H1 (cell line): ENCODE data around the gene ITGB7. TPM values are rescaled to one million over a fixed set of nuclear protein-coding genes. Genes with fewer than 3 reads are reported as not detected.
A peak's percentile ranks its signal among the peaks of the same experiment; 100 is the strongest.

Source experiments
- CTCF ChIA-PET: fragments of 300-600 bp; sonication (Branson Sonifier 250); formaldehyde crosslinking; loops from one replicate; lab custom pipeline; 2021; ENCODE audit not compliant: partially characterized antibody; lab: Charles Lee
- POLR2A ChIA-PET: fragments of 300-600 bp; sonication (Branson Sonifier 250); formaldehyde crosslinking; loops from one replicate; lab custom pipeline; 2021; ENCODE audit warnings: inconsistent platforms; ENCODE audit not compliant: partially characterized antibody; lab: Charles Lee
- DNase-seq, 2 experiments: peaks; one replicate each; pipeline versions ENCODE4 v3.0.0 to v3.0.0-alpha.2; 2010 to 2022; ENCODE audit warnings: low spot score in 2 of 2, low read depth in 1 of 2, mixed read lengths in 1 of 2
- FAIRE-seq: peaks from 2 replicates; lab custom pipeline; 2011; peaks lifted over from hg19 to GRCh38; lab: Jason Lieb, UNC
- H2AFZ ChIP-seq: 2 replicates; pipeline ENCODE4 v1.8.1; 2012; ENCODE audit warnings: low read length, inconsistent platforms
- H2AK5ac ChIP-seq: 2 replicates; pipeline ENCODE4 v1.6.1; 2013; ENCODE audit warnings: low read depth, low read length
- H2BK120ac ChIP-seq: replicated peaks from 2 replicates; pipeline ENCODE3; 2013; ENCODE audit warnings: low read depth, low read length, inconsistent platforms
- H2BK12ac ChIP-seq: 2 replicates; pipeline ENCODE4 v1.6.1; 2013; ENCODE audit warnings: low read depth, low read length
- H2BK15ac ChIP-seq: 2 replicates; pipeline ENCODE4 v1.6.1; 2013; ENCODE audit warnings: low read length
- H2BK20ac ChIP-seq: 2 replicates; pipeline ENCODE4 v1.6.1; 2013; ENCODE audit warnings: low read length
- H2BK5ac ChIP-seq: 2 replicates; pipeline ENCODE4 v1.6.1; 2013; ENCODE audit warnings: low read depth, low read length
- H3K14ac ChIP-seq: 2 replicates; pipeline ENCODE4 v1.6.1; 2013; ENCODE audit warnings: inconsistent platforms; ENCODE audit not compliant: insufficient read length
- H3K18ac ChIP-seq: 2 replicates; pipeline ENCODE4 v1.6.1; 2013; ENCODE audit warnings: low read length; ENCODE audit errors: extremely low read depth
- H3K23ac ChIP-seq: 2 replicates; pipeline ENCODE4 v1.6.1; 2013; ENCODE audit warnings: inconsistent platforms; ENCODE audit not compliant: insufficient read length
- H3K23me2 ChIP-seq: 2 replicates; pipeline ENCODE4 v1.6.1; 2013; ENCODE audit warnings: low read depth, low read length
- H3K27ac ChIP-seq: 2 replicates; pipeline ENCODE4 v1.6.1; 2011; ENCODE audit warnings: low read depth, low read length, inconsistent platforms
- H3K27me3 ChIP-seq, 4 experiments: replicated peaks in 1 of 4; 1 replicate in 1 of 4; 2 replicates in 3 of 4; pipeline versions ENCODE4 v1.6.1 to v1.8.1; 2011 to 2013; ENCODE audit warnings: low read length in 3 of 4, mild to moderate bottlenecking in 3 of 4, inconsistent platforms in 2 of 4, mixed read lengths in 2 of 4, moderate library complexity in 1 of 4; ENCODE audit not compliant: control insufficient read depth in 3 of 4, insufficient read depth in 3 of 4; ENCODE audit errors: extremely low read depth in 1 of 4
- H3K36me3 ChIP-seq, 4 experiments: 2 replicates each; pipeline versions ENCODE4 v1.6.1 to v1.8.1; 2011 to 2013; ENCODE audit warnings: mild to moderate bottlenecking in 4 of 4, low read length in 3 of 4, moderate library complexity in 2 of 4, control low read depth in 1 of 4, inconsistent platforms in 1 of 4; ENCODE audit not compliant: insufficient read depth in 4 of 4, control insufficient read depth in 2 of 4
- H3K4ac ChIP-seq: replicated peaks from 2 replicates; pipeline ENCODE3; 2013; ENCODE audit warnings: low read length, low read depth, mixed read lengths, inconsistent platforms; ENCODE audit not compliant: insufficient read length
- H3K4me1 ChIP-seq, 4 experiments: replicated peaks in 1 of 4; 1 replicate in 1 of 4; 2 replicates in 3 of 4; pipeline versions ENCODE4 v1.6.1 to v1.8.1; 2011 to 2013; ENCODE audit warnings: low read length in 3 of 4, inconsistent platforms in 2 of 4, mixed read lengths in 1 of 4; ENCODE audit not compliant: insufficient read depth in 4 of 4, control insufficient read depth in 3 of 4
- H3K4me2 ChIP-seq, 2 experiments: 2 replicates each; pipeline versions ENCODE4 v1.6.1 to v1.8.1; 2011 to 2013; ENCODE audit warnings: low read depth in 2 of 2, low read length in 2 of 2, control low read depth in 1 of 2, inconsistent platforms in 1 of 2, mild to moderate bottlenecking in 1 of 2; ENCODE audit not compliant: insufficient read depth in 1 of 2
- H3K4me3 ChIP-seq, 4 experiments: fragments of 200-600, 300-600 bp in 1 of 4; sonication (generic), shearing (Covaris generic), sonication (Bioruptor Twin) in 1 of 4; 2 replicates each; pipeline versions ENCODE4 v1.5.1 to v1.8.1; 2011 to 2016; ENCODE audit warnings: low read length in 4 of 4, low read depth in 3 of 4, control low read depth in 2 of 4, inconsistent platforms in 2 of 4, mild to moderate bottlenecking in 2 of 4, mixed read lengths in 1 of 4, moderate library complexity in 1 of 4; ENCODE audit not compliant: insufficient read depth in 2 of 4; ENCODE audit errors: extremely low read depth in 1 of 4
- H3K56ac ChIP-seq: replicated peaks from 2 replicates; pipeline ENCODE3; 2013; ENCODE audit warnings: low read depth, mild to moderate bottlenecking, mixed read lengths, low read length, inconsistent platforms; ENCODE audit not compliant: insufficient read length
- H3K79me1 ChIP-seq: 2 replicates; pipeline ENCODE4 v1.6.1; 2013; ENCODE audit warnings: low read depth, low read length, control low read depth
- H3K79me2 ChIP-seq, 2 experiments: 2 replicates each; pipeline versions ENCODE4 v1.6.1 to v1.8.1; 2012 to 2013; ENCODE audit warnings: low read length in 2 of 2, mild to moderate bottlenecking in 2 of 2, inconsistent platforms in 1 of 2; ENCODE audit not compliant: insufficient read depth in 2 of 2, control insufficient read depth in 1 of 2
- H3K9ac ChIP-seq, 4 experiments: replicated peaks in 1 of 4; 1 replicate in 1 of 4; 2 replicates in 3 of 4; pipeline versions ENCODE4 v1.6.1 to v1.8.1; 2011 to 2013; ENCODE audit warnings: low read depth in 3 of 4, low read length in 3 of 4, control low read depth in 2 of 4, mild to moderate bottlenecking in 2 of 4, moderate library complexity in 2 of 4, inconsistent platforms in 1 of 4; ENCODE audit errors: extremely low read depth in 1 of 4
- H3K9me3 ChIP-seq, 2 experiments: 2 replicates each; pipeline versions ENCODE4 v1.6.1 to v1.8.1; 2012 to 2013; ENCODE audit warnings: mild to moderate bottlenecking in 2 of 2, moderate library complexity in 2 of 2, control low read depth in 1 of 2, inconsistent platforms in 1 of 2, low read depth in 1 of 2, low read length in 1 of 2, mixed read lengths in 1 of 2; ENCODE audit not compliant: insufficient read depth in 2 of 2
- H4K20me1 ChIP-seq, 2 experiments: replicated peaks in 1 of 2; 2 replicates each; pipeline versions ENCODE3 to v1.8.1; 2011 to 2013; ENCODE audit warnings: inconsistent platforms in 2 of 2, low read length in 2 of 2, mild to moderate bottlenecking in 1 of 2; ENCODE audit not compliant: insufficient read depth in 2 of 2, control insufficient read depth in 1 of 2
- H4K5ac ChIP-seq: 2 replicates; pipeline ENCODE4 v1.6.1; 2013; ENCODE audit warnings: low read length, low read depth, mixed read lengths, inconsistent platforms; ENCODE audit not compliant: insufficient read length
- H4K8ac ChIP-seq: 2 replicates; pipeline ENCODE4 v1.8.0; 2013; ENCODE audit warnings: mild to moderate bottlenecking, moderate library complexity, low read length, inconsistent platforms; ENCODE audit not compliant: insufficient read depth; ENCODE audit errors: extremely low read depth
- H4K91ac ChIP-seq: replicated peaks from 2 replicates; pipeline ENCODE3; 2013; ENCODE audit warnings: low read length, mixed read lengths, inconsistent platforms; ENCODE audit not compliant: insufficient read length
- GABPA ChIP-seq: IDR thresholded peaks from 2 replicates; pipeline ENCODE4 v1.6.1; 2011; ENCODE audit warnings: mild to moderate bottlenecking, low read length, moderate library complexity, borderline replicate concordance; ENCODE audit not compliant: insufficient read depth
- POLR2AphosphoS5 ChIP-seq: IDR thresholded peaks from 2 replicates; pipeline ENCODE4 v1.6.1; 2011; ENCODE audit warnings: low read depth, low read length
- RFX5 ChIP-seq: IDR thresholded peaks from 2 replicates; pipeline ENCODE4 v1.6.1; 2011; ENCODE audit warnings: low read depth, low read length, improper control_type of control experiment, borderline replicate concordance
- WGBS, 2 experiments: shearing (Covaris generic) in 1 of 2; methylation state at CpG; one replicate each; pipeline versions ENCODE4 v1.1.6 to v1.1.7; 2013 to 2015; ENCODE audit warnings: low lambda C conversion rate in 2 of 2, mixed read lengths in 2 of 2, inconsistent platforms in 1 of 2, low coverage in 1 of 2, missing lambda C conversion rate in 1 of 2; ENCODE audit not compliant: insufficient replicate concordance in 2 of 2, insufficient coverage in 1 of 2, insufficient read length in 1 of 2; ENCODE audit errors: extremely low coverage in 1 of 2, missing lambda C conversion rate in 1 of 2; 5-methylcytosine and 5-hydroxymethylcytosine counted together
- polyA plus RNA-seq, 7 experiments: library from polyadenylated mRNA; depleted of rRNA in 3 of 7; stranded (reverse) in 5 of 7; unstranded in 2 of 7; fragments of >200 nt in 5 of 7; fragments of 200-250 nt in 2 of 7; gene quantifications; 1 replicate in 5 of 7; 2 replicates in 1 of 7; 4 replicates in 1 of 7; pipeline versions ENCODE4 v1.2.1 to v1.2.3, GENCODE V29; 2011 to 2013; ENCODE audit warnings: missing spikeins in 2 of 7, mixed read lengths in 2 of 7
- total RNA-seq: library from RNA; stranded (reverse); fragmentation: NEBNext Ultra II Directional; extraction: Animal tissue kit (Norgen Biotek cat#: 25700); gene quantifications from 2 replicates; pipeline ENCODE4 v1.2.1, GENCODE V29; 2021
- TF ChIP-seq, protein P1 (sequence below): IDR thresholded peaks from 2 replicates; pipeline ENCODE4 v1.6.1; 2012; ENCODE audit warnings: inconsistent platforms

ITGB7 gene
- total and polyA plus RNA-seq, 2 of the 8 experiments (the other 6 are each of a cell fraction or from before 2014, with no cell fraction given), result 0.35 to 0.54 TPM

GRCh38 chr12:53241623-53242412 is 34.8 kb upstream of the ITGB7 start:
- Histone ChIP-seq H2BK120ac (peak overlapping the region; percentile 9), H4K8ac (no peak overlapping the region; the same call in 1 of the 2 replicates), H2BK20ac (peak overlapping the region; percentile 87), H3K9ac (no peak overlapping the region), H2AFZ (no peak overlapping the region), H2BK12ac (peak overlapping the region; percentile 76; the same call in 1 of the 2 replicates), H3K4me2 (peak overlapping the region; percentile 28 to 40; a peak in 3 of 4 replicates), H3K56ac (no peak overlapping the region), H4K20me1 (no peaks in the 10 kb centered on the region), H2BK15ac (peak overlapping the region; percentile 88; the same call in 1 of the 2 replicates), H3K4ac (peak overlapping the region; percentile 3), H3K36me3 (no peaks in the 10 kb centered on the region), H3K27ac (no peak overlapping the region), H3K23me2 (no peaks in the 10 kb centered on the region), H3K4me1 (peaks cover 0 to 13% (median 8%) of the 10 kb centered on the region in 4 experiments; a peak in 6 of 7 replicates), H3K27me3 (no peaks in the 10 kb centered on the region; a peak in 1 of 7 replicates), H2AK5ac (peak overlapping the region; percentile 77; the same call in 1 of the 2 replicates), H3K79me2 (no peaks in the 10 kb centered on the region), H2BK5ac (peak overlapping the region; percentile 84; the same call in 1 of the 2 replicates), H3K79me1 (no peaks in the 10 kb centered on the region), H3K18ac (peak overlapping the region; percentile 42), H4K5ac (peak overlapping the region; percentile 11), H3K4me3 (no peak overlapping the region), H4K91ac (peak overlapping the region; percentile 6), H3K23ac (no peak overlapping the region), H3K9me3 (no peaks in the 10 kb centered on the region), H3K14ac (no peak overlapping the region)
- 66% methylated on average over 11 of the region's 11 CpGs; no CpG with 5 or more reads in 1 of the 2 experiments for WGBS, 2 experiments
- CTCF ChIA-PET, result interaction anchor here (1.0 to 23.5 kb wide), 13 partner anchors 8 to 189 kb away, joined by 3 to 535 read pairs (median 17); partner anchors contain the start of genes ESPL1 and ITGB7
- POLR2A ChIA-PET, result interaction anchor here (0.8 to 4.6 kb wide), 7 partner anchors 10 to 52 kb away, joined by 3 to 18 read pairs (median 4); no protein-coding TSS in a partner anchor
- DNase-seq (no peak), FAIRE-seq (no peak)
- TF ChIP-seq, protein P1, sequence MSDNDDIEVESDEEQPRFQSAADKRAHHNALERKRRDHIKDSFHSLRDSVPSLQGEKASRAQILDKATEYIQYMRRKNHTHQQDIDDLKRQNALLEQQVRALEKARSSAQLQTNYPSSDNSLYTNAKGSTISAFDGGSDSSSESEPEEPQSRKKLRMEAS, result peak; percentile 26; the same call in 1 of the 2 replicates
- TF ChIP-seq RFX5 (no peak), GABPA (no peak), POLR2AphosphoS5 (no peak)
